VCaP (cell line): ENCODE measurements around the gene CACNA1D.

Source experiments
- H3K27ac ChIP-seq: fragments of 450-650 bp; 2 replicates; pipeline ENCODE4 v1.5.1; 2017
- TF ChIP-seq, protein P1 (sequence below): fragments of 450-650 bp; conservative IDR thresholded peaks from 2 replicates; pipeline ENCODE4 v1.5.1; 2017; ENCODE audit warnings: mild to moderate bottlenecking, moderate library complexity

Gene CACNA1D

DNA sequence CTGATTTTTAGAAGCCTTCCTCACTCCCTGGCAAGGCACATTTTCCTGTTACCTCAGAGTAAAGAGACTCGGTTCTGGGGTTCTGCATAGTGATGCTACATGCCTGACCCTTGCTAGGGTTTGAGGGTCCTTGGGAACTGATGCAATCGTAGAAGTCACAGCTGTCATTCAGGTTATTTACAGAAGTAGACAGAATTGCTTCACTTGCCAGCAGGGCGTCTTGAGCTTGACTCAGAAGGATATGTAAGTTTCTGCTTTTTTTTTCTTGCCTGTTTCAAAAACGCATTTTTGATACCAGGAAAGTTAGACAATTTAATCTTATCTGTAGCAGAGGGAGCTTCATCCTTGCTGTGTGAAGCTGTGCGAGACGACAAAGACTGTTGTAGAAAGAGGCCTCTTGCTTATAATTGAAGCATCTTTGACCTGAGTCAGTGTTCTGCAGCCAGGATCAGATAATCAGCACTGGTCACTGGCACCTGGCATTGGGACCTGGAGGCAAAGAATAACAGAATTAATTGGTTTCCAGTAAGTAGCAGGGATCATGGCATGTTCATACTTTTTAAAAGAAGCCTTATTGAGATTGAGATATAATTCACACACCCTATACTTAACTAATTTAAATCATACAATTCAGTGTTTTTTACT, 24.8 kb downstream of the CACNA1D start:
- H3K27ac ChIP-seq = peak overlapping the region; percentile 36
- TF ChIP-seq, protein P1, sequence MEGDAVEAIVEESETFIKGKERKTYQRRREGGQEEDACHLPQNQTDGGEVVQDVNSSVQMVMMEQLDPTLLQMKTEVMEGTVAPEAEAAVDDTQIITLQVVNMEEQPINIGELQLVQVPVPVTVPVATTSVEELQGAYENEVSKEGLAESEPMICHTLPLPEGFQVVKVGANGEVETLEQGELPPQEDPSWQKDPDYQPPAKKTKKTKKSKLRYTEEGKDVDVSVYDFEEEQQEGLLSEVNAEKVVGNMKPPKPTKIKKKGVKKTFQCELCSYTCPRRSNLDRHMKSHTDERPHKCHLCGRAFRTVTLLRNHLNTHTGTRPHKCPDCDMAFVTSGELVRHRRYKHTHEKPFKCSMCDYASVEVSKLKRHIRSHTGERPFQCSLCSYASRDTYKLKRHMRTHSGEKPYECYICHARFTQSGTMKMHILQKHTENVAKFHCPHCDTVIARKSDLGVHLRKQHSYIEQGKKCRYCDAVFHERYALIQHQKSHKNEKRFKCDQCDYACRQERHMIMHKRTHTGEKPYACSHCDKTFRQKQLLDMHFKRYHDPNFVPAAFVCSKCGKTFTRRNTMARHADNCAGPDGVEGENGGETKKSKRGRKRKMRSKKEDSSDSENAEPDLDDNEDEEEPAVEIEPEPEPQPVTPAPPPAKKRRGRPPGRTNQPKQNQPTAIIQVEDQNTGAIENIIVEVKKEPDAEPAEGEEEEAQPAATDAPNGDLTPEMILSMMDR = no peak

DNA sequence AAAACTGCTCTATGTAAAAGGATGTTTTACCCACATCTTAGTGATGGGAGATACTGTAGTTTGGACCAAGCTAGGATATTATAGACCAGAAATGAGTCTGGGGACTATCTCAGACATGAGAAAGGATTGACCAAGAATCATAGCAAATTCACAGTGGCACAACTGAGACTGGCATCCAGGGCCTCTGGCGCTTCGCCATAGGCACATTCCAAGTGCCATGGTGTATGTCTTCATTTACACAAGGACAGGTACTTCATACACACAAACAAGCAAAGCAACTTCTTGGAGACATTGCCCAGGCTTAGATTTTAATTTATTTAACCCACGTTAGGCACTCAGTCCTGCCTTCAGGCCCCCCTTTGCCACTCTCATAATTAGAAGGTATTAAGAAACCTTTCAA, 28.9 kb downstream of the CACNA1D start:
- H3K27ac ChIP-seq = peak overlapping the region; percentile 27; the same call in 1 of the 2 replicates
- TF ChIP-seq, protein P1 = no peak

DNA sequence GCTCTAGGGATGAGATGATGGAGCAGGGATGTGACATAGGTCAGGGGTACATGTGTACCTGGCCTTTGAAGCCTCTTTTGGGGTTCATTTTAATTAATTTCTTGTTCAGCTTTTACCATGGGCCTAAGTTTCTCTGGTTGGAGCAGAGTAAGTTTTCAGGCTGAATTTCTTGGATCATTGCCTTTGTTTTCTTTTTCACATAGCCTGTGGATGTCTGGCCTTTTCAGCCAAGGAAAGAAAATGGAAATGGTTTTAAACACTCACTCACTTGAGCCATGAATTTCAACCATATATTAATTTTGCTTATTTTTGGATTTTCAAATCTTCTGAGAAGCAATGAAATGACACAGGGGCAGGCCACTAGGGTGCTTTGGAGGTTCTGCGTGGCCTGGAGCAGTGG, 30.2 kb downstream of the CACNA1D start:
- TF ChIP-seq, protein P1 = no peak
- H3K27ac ChIP-seq = no peak overlapping the region

DNA sequence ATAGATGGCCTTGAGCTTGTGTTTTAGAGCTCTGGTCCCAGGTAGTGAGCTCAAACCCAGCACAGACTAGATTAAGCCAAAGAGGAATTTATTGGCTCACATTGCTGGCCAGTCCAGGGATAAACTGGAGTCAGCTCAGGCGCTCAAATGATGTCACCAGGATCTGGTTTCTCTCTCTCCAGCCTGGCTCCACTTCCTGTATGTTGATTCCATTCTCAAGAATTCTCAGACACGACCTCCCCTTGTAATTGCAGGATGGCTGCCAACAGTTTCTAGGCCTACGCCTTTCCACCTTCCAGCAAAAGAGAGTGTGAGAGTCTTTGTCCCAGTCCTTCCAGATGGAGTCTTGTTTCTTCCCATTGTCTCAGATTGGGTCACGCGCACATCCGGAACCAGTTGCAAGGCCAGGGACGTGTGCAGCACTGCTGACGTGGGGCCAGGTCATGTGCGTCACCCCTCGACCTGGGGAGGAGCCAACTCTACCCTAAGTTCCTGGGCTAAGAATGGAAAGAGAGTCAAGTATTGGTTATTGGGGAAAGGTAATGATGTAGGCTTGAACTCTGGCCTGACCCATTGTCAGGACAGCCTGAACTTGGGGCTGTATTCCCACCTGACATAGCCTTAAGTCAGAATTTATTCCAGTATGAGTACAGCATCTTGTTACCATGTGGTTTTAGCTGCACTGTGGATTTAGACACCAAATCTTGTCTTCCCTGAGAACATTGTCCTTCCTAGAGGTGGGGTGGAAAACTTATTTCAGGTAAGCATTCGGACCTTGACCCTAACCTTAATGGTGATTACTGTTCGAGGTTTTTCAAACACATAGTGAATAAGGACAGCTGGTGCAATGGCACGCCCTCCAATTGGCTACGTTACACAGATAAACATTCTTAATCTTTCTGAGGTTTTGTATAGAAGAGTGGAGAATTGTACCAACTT, 31.6 kb downstream of the CACNA1D start:
- H3K27ac ChIP-seq = no peak overlapping the region
- TF ChIP-seq, protein P1 = no peak

DNA sequence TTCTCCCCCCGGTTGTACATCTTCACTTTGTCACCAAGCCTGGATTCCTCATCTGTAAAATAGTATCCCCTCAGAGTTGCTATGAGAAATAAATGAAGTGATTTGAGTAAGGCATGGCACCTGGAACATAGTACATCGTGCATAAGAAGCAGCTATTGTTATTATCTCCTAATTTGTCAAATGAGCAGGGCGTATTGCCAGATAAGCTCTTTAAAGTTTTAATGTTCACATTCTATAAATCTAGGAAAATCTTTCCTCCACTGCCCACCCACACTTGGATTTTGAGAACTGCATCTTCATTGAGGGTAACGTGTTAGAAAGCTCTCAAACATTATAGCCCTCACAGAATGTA, 32.3 kb downstream of the CACNA1D start:
- TF ChIP-seq, protein P1 = no peak

DNA sequence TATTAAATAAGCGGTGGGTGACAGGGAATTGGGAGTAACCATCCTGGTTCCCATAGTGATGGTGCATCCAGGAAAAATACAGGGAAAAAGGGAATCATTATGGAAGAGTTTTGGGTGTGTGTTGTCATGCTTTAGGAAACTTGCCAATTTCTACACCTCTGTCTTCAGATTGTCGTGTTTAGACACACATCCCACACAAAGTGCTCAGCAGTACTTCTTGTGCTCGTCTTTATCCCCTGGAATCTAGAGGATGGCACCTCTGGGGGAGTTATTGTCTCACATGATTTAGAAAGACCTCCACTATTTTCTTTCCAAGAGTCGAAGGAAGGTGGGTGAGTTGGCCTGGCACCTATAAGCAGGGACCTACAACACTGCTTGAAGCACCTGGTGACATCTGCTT, 35.8 kb downstream of the CACNA1D start:
- no peak overlapping the region for H3K27ac ChIP-seq
- TF ChIP-seq, protein P1 = no peak

More for the DNA sequence above, 32.3 kb downstream of the CACNA1D start:
- no peak overlapping the region for H3K27ac ChIP-seq

DNA sequence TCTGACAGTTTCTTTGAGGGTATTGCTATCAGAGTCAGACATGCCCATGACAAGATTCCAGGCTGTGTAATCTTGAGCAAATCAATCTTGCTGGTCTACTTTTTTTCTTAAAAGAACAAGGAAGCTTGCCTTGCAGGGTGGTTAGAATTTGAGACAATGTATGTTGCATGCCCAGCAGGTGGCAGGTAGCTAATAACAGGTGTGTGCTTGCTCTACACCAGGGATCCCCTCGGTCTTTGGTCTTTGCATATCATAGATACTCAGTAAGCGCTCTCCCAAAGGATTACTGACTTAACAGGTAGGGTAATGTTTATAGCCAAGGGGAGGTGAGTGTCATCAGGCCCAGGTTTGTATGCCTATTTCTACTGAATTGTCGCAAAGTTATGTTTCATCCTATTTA, 37.3 kb downstream of the CACNA1D start:
- TF ChIP-seq, protein P1 = peak; percentile 59
- no peak overlapping the region for H3K27ac ChIP-seq
